ENCODE measurements around the gene ZNF879. TPM values are rescaled to one million over a fixed set of nuclear protein-coding genes. Genes with fewer than 3 reads are reported as not detected.

The ZNF879 gene
- total RNA-seq, 1 donor from 2014 or later, result 4.8 TPM

- intact Hi-C loops (cut with micrococcal nuclease), result no loop called here
Measured at GRCh38 chr5:179006564-179006963, 17.0 kb upstream of the ZNF879 start.

GRCh38 chr5:179008667-179009066 lies 14.9 kb upstream of the ZNF879 start:
- intact Hi-C loops (cut with micrococcal nuclease), result no loop called here

DNA sequence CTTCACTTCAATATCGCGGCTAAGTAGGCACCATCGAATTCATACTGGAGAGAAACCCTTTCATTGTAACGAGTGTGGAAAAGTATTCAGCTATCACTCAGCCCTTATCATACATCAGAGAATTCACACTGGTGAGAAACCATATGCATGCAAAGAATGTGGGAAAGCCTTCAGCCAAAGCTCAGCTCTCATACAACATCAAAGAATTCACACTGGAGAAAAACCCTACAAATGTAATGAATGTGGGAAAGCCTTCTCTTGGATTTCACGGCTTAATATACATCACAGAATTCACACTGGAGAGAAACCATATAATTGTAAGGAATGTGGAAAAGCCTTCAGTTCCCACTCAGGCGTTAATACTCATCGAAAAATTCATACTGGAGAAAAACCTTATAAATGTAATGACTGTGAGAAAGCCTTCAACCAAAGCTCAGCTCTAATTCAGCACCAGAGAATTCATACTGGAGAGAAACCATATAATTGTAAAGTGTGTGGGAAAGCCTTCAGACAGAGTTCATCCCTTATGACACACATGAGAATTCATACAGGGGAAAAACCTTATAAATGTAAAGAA lies 9.5 kb downstream of the ZNF879 start:
- intact Hi-C loops (cut with micrococcal nuclease), result no loop called here

GRCh38 chr5:179044765-179045164 lies 21.2 kb downstream of the ZNF879 start:
- intact Hi-C loops (cut with micrococcal nuclease), result no loop called here

- intact Hi-C loops (cut with micrococcal nuclease), result no loop called here
Measured at GRCh38 chr5:179051784-179052183, 28.2 kb downstream of the ZNF879 start.

- intact Hi-C loops (cut with micrococcal nuclease), result no loop called here
Measured at GRCh38 chr5:179054036-179054785, 30.6 kb downstream of the ZNF879 start.

DNA sequence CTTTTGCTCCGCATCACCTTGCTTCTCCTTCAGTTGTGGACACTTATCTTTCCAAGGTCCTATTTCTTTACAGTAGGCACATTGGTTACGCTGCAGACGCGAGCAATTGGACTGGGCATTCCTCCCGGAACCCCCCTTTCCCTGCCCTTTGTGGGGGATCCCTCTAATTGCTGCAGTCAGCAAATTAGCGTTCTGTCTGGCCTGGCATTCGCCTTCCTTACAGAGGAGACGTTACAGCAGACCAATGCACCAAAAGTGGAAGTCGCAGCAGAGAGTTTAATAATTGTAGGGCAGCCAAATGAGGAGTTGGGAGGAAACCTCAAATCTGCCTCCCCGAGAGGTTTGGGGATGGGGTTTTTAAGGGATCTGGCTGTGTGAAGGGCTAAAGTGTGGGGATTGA lies 31.3 kb downstream of the ZNF879 start:
- intact Hi-C loops (cut with micrococcal nuclease), result no loop called here

DNA sequence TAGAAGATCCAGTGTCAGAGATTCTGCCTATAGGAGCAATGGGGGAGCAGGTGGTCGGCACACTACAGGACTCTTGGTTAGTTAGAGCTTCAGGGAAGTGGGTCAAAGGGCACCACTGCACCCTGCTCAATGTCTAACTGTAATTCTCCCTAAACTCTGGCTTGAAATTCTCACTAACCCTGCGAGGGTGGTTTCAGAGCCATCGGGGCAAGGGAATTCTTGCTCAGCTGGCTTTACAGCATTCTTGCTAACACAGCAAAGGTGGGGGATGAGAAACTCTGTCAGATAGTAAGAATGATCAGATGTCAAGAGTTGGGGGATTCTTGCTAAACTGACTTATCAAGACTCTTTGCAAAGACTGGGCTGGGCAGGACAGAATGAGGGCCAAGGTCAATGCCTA lies 31.8 kb downstream of the ZNF879 start:
- intact Hi-C loops (cut with micrococcal nuclease), result no loop called here

DNA sequence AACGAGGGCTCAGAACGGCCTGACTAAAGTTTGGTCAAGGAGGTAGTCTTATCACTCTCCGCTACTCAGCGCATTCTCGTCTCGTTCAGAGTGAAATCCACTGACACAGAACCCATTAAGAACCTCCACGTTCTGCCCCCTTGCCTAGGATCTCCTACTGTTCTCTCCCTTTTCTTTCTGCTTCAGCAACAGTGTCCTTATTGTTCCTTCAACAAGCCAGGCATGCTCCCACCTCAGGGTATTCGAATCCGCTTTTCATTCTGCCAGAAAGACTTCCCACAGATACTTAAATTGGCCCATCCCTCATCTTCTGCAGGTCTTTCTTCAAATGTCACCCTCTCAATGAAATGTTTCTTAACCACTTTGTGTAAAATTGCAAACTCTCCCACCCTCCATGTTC lies 32.2 kb downstream of the ZNF879 start:
- intact Hi-C loops (cut with micrococcal nuclease), result no loop called here

GRCh38 chr5:179060116-179061008 lies 36.8 kb downstream of the ZNF879 start, which contains the start of gene ZNF354C:
Gene ZNF354C (plus strand): TSS chr5:179060373. CDS start chr5:179062069, 1,696 bp downstream.
- intact Hi-C loops (cut with micrococcal nuclease), result loop anchor here (1.0 to 2.0 kb wide), 3 partner anchors 37 to 434 kb away; partner anchors contain the start of genes CLK4, ZNF354B and ZNF879

- intact Hi-C loops (cut with micrococcal nuclease), result loop anchor here (2.0 kb wide), 1 partner anchor 434 kb away; the partner anchor contains the start of gene CLK4
Measured at GRCh38 chr5:179061025-179061424, 37.4 kb downstream of the ZNF879 start.

DNA sequence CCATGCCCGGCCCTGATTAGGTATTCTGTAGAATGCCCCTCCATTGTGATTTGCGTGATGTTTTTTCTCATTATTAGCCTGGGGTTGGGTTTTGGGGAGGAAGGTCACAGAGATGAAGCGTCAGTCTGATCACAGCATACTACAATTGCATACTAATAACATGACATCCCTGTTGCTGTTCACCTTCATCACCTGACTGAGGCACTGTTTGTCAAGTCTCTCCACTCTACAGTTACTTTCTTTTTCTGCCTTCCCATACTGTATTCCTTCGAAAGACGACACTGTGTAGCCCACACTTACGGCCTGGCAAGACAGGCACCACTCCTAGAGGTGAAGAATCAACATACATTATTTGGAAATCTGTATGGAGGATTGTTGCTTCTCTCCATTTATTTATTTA lies 42.1 kb downstream of the ZNF879 start:
- intact Hi-C loops (cut with micrococcal nuclease), result no loop called here

DNA sequence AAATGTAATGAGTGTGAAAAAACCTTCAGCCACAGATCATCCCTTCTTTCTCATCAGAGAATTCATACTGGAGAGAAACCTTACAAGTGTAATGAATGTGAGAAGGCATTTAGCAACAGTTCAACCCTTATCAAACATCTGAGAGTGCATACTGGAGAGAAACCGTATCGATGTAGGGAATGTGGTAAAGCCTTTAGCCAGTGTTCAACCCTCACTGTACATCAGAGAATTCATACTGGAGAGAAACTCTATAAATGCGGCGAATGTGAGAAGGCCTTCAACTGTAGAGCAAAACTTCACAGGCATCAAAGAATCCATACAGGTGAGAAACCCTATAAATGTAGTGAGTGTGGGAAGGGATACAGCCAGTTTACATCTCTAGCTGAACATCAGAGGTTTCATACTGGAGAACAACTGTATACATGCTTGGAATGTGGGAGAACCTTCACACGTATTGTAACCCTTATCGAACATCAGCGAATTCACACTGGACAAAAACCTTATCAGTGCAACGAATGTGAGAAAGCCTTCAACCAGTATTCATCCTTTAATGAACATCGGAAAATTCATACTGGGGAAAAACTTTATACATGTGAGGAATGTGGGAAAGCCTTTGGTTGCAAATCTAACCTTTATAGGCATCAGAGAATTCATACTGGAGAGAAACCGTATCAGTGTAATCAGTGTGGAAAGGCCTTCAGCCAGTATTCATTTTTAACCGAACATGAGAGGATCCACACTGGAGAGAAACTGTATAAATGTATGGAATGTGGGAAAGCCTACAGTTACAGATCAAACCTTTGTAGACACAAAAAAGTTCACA lies 55.8 kb downstream of the ZNF879 start:
- intact Hi-C loops (cut with micrococcal nuclease), result no loop called here

DNA sequence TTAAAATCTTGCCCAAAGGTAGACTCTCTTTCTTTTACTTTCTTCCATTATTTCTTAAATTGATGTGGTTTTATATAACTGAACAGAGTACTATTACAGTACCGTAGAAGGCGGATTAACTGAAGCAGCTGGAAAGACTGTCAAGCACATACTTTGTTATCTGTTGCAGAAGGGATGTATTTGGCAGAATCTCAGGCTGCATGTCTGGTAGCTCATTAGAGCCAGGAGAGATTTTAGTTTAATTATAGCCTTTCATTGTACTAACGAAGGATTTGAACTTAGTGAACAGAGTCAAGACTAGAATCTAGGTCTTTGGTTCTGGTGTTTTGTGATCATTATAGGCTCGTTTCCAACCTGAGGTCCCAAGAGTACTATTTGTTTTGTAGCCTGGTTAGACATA lies 57.1 kb downstream of the ZNF879 start:
- intact Hi-C loops (cut with micrococcal nuclease), result no loop called here

Other genes starting within 250 kb of the ZNF879 start
- gene ZNF354B, start 163.9 kb upstream of the ZNF879 start, total RNA-seq, result 13.0 and 15.2 TPM in 2 replicates
- gene ZFP2, start 127.9 kb upstream of the ZNF879 start, total RNA-seq, result 0.18 TPM in 1 of 2 replicates, not detected in the other
- gene ZNF454, start 82.6 kb upstream of the ZNF879 start, total RNA-seq, result 0.07 TPM in 1 of 2 replicates, not detected in the other
- not detected in 2 replicates for gene GRM6, start 28.5 kb upstream of the ZNF879 start, total RNA-seq
- 3.7 TPM in 2 replicates for gene ZNF354C, start 36.6 kb downstream of the ZNF879 start, total RNA-seq

Measured in T-helper 2 cell treated with Interferon-gamma antibody and Interleukin-4, amounts not matched to agents 100 ng/mL and 5 ng/mL, for 36 hours (primary cell).